ENCODE measurements around the gene SCUBE2. TPM values are rescaled to one million over a fixed set of nuclear protein-coding genes. Genes with fewer than 3 reads are reported as not detected.

The SCUBE2 gene
- total RNA-seq, 1 donor from 2014 or later: 1.5 TPM

DNA sequence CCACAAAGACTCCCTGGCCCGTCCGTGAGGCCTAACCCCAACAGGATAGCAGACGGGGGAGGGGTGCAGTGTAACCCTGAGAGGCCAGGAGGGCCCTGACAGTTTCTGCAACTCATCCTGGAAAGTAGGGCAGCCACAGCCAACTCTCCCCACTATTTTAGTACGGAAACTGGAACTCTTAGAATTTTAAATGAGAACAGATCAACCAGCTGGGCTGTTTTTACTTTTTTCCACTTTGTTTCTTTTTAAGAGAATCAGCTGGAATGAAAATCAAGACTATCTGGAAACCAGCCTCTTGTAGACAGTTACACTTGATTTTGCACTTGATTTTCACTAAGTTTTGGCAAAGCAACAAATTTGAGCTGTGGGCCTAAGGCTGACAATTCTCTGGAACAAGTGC, 44.9 kb downstream of the SCUBE2 start:
- Histone ChIP-seq H3K9ac (ENCODE audit: low read length) (no peak overlapping the region), H3K9me3 (ENCODE audit: insufficient read depth, low read depth, low read length) (no peaks in the 10 kb centered on the region), H3K36me3 (ENCODE audit: insufficient read depth, low read length) (no peaks in the 10 kb centered on the region), H3K27ac (ENCODE audit: low read depth, low read length) (no peak overlapping the region), H3K27me3 (ENCODE audit: insufficient read depth, low read length) (no peaks in the 10 kb centered on the region), H3K4me2 (ENCODE audit: low read length) (no peak overlapping the region), H4K20me1 (ENCODE audit: insufficient read depth, low read length) (no peaks in the 10 kb centered on the region), H3K4me1 (ENCODE audit: insufficient read depth, low read length) (no peaks in the 10 kb centered on the region), H2AFZ (ENCODE audit: low read depth, low read length) (no peak overlapping the region), H3K79me2 (ENCODE audit: insufficient read depth, low read length) (no peaks in the 10 kb centered on the region), H3K4me3 (ENCODE audit: insufficient read depth, low read depth, low read length) (no peak overlapping the region)
- Mint-ChIP-seq H3K36me3 (ENCODE audit: low read depth, unreplicated experiment) (no peaks in the 10 kb centered on the region), H3K27me3 (ENCODE audit: low read depth, unreplicated experiment) (peaks cover 3% of the 10 kb centered on the region), H3K4me1 (ENCODE audit: low read depth, unreplicated experiment) (no peaks in the 10 kb centered on the region), H3K27ac (ENCODE audit: unreplicated experiment) (no peak overlapping the region), H3K9me3 (ENCODE audit: unreplicated experiment) (no peaks in the 10 kb centered on the region), H3K4me3 (ENCODE audit: unreplicated experiment) (no peak overlapping the region)
- no peak for TF ChIP-seq EZH2 (IDR thresholded peaks at IDR 0.05; ENCODE audit: insufficient read depth, low read length)
- TF ChIP-seq, protein P1, sequence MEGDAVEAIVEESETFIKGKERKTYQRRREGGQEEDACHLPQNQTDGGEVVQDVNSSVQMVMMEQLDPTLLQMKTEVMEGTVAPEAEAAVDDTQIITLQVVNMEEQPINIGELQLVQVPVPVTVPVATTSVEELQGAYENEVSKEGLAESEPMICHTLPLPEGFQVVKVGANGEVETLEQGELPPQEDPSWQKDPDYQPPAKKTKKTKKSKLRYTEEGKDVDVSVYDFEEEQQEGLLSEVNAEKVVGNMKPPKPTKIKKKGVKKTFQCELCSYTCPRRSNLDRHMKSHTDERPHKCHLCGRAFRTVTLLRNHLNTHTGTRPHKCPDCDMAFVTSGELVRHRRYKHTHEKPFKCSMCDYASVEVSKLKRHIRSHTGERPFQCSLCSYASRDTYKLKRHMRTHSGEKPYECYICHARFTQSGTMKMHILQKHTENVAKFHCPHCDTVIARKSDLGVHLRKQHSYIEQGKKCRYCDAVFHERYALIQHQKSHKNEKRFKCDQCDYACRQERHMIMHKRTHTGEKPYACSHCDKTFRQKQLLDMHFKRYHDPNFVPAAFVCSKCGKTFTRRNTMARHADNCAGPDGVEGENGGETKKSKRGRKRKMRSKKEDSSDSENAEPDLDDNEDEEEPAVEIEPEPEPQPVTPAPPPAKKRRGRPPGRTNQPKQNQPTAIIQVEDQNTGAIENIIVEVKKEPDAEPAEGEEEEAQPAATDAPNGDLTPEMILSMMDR (IDR thresholded peaks at IDR 0.05; ENCODE audit: insufficient read depth, low read depth, low read length): no peak
- DNase-seq (ENCODE audit: low read depth) (no peak), FAIRE-seq (no peak)

DNA sequence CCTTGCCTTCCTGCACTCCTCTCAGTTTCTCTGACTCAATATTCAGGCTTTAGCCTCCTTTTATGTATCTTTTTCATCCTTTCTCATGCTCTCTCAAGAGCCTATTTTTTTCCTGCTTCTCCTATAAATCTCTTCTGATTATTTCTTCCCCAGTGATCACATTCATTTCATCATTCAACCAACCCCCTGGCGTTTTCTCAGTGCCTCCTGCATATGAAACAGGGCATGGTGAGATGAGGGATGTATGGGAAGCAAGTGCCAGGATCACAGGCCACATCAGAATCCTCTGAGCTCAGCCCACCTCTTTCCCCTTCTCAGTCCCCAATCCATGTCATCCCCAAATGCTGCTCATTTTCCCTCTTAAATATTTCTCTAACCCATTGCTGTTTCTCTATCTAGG, 48.9 kb downstream of the SCUBE2 start:
- DNase-seq (ENCODE audit: low read depth): no peak
- Mint-ChIP-seq H3K36me3 (ENCODE audit: low read depth, unreplicated experiment) (peaks cover 10% of the 10 kb centered on the region), H3K4me1 (ENCODE audit: low read depth, unreplicated experiment) (no peaks in the 10 kb centered on the region), H3K9me3 (ENCODE audit: unreplicated experiment) (peaks cover 4% of the 10 kb centered on the region), H3K27me3 (ENCODE audit: low read depth, unreplicated experiment) (peaks cover 3% of the 10 kb centered on the region), H3K4me3 (ENCODE audit: unreplicated experiment) (no peak overlapping the region), H3K27ac (ENCODE audit: unreplicated experiment) (no peak overlapping the region)
- no peak overlapping the region for H3K4me3 ChIP-seq (ENCODE audit: insufficient read depth, low read depth, low read length)
- no peaks in the 10 kb centered on the region for H3K9me3 ChIP-seq (ENCODE audit: insufficient read depth, low read depth, low read length)
- H3K27me3 ChIP-seq (ENCODE audit: insufficient read depth, low read length): no peaks in the 10 kb centered on the region
- H3K79me2 ChIP-seq (ENCODE audit: insufficient read depth, low read length): no peaks in the 10 kb centered on the region
- H2AFZ ChIP-seq (ENCODE audit: low read depth, low read length): no peak overlapping the region
- no peak overlapping the region for H3K9ac ChIP-seq (ENCODE audit: low read length)
- no peak overlapping the region for H3K27ac ChIP-seq (ENCODE audit: low read depth, low read length)
- no peaks in the 10 kb centered on the region for H3K36me3 ChIP-seq (ENCODE audit: insufficient read depth, low read length)
- TF ChIP-seq, protein P1 (IDR thresholded peaks at IDR 0.05; ENCODE audit: insufficient read depth, low read depth, low read length): no peak
- no peak for TF ChIP-seq EZH2 (IDR thresholded peaks at IDR 0.05; ENCODE audit: insufficient read depth, low read length)
- no peak overlapping the region for H3K4me2 ChIP-seq (ENCODE audit: low read length)
- no peaks in the 10 kb centered on the region for H3K4me1 ChIP-seq (ENCODE audit: insufficient read depth, low read length)
- no peaks in the 10 kb centered on the region for H4K20me1 ChIP-seq (ENCODE audit: insufficient read depth, low read length)
- no peak for FAIRE-seq

DNA sequence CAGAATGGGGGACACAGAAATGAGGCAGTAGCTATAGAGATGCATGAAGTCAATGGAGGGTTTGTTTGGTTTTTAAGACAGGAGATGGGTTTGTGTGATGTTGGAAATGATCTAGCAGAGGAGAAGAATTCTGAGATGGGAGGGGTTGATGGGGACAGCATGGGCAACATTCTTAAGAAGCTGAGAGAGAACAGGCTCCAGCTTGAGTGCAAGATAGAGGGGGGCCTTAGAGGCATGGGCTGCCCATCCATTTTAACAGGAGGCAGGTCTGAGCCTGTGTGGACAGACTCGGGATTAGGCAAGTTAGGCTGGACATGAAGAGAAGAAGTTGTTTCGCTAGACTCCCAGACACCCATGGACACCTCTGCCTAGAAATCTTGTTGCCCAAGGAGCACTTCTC, 49.7 kb downstream of the SCUBE2 start:
- Histone ChIP-seq H4K20me1 (ENCODE audit: insufficient read depth, low read length) (no peaks in the 10 kb centered on the region), H3K27ac (ENCODE audit: low read depth, low read length) (no peak overlapping the region), H3K4me1 (ENCODE audit: insufficient read depth, low read length) (no peaks in the 10 kb centered on the region), H3K4me3 (ENCODE audit: insufficient read depth, low read depth, low read length) (no peak overlapping the region), H3K79me2 (ENCODE audit: insufficient read depth, low read length) (no peaks in the 10 kb centered on the region), H3K4me2 (ENCODE audit: low read length) (no peak overlapping the region), H3K36me3 (ENCODE audit: insufficient read depth, low read length) (no peaks in the 10 kb centered on the region), H2AFZ (ENCODE audit: low read depth, low read length) (no peak overlapping the region), H3K27me3 (ENCODE audit: insufficient read depth, low read length) (no peaks in the 10 kb centered on the region), H3K9me3 (ENCODE audit: insufficient read depth, low read depth, low read length) (no peaks in the 10 kb centered on the region), H3K9ac (ENCODE audit: low read length) (no peak overlapping the region)
- Mint-ChIP-seq H3K36me3 (ENCODE audit: low read depth, unreplicated experiment) (peaks cover 10% of the 10 kb centered on the region), H3K9me3 (ENCODE audit: unreplicated experiment) (peaks cover 4% of the 10 kb centered on the region), H3K4me3 (ENCODE audit: unreplicated experiment) (no peak overlapping the region), H3K27ac (ENCODE audit: unreplicated experiment) (no peak overlapping the region), H3K27me3 (ENCODE audit: low read depth, unreplicated experiment) (no peaks in the 10 kb centered on the region), H3K4me1 (ENCODE audit: low read depth, unreplicated experiment) (no peaks in the 10 kb centered on the region)
- FAIRE-seq (no peak), DNase-seq (ENCODE audit: low read depth) (no peak)
- TF ChIP-seq, protein P1 (IDR thresholded peaks at IDR 0.05; ENCODE audit: insufficient read depth, low read depth, low read length): no peak
- TF ChIP-seq EZH2 (IDR thresholded peaks at IDR 0.05; ENCODE audit: insufficient read depth, low read length): no peak
